ENCODE measurements around the gene CCDC187.

CCDC187 gene

DNA sequence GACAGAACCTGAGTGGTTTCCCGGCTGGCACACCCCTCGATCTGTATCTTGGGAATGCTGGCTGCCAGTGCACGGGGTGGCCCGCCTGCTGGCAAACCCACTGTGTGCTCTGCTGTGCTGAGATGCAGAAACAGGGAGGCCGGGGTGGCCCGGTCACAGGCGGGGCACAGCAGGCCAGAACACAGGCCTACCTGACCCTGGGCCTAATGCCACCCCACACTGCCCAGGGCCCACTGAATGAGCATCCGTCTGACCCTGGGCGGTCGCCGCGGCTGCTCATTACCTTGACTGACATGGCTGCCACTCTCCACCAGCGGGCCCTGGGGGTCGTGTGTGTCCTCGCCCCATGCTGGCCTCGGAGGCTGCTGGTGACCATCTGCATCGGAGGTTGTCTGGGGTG is 44.1 kb downstream of the CCDC187 start:
- DNase-seq (ENCODE audit: low read depth): no peak
- TF ChIP-seq, protein P1, sequence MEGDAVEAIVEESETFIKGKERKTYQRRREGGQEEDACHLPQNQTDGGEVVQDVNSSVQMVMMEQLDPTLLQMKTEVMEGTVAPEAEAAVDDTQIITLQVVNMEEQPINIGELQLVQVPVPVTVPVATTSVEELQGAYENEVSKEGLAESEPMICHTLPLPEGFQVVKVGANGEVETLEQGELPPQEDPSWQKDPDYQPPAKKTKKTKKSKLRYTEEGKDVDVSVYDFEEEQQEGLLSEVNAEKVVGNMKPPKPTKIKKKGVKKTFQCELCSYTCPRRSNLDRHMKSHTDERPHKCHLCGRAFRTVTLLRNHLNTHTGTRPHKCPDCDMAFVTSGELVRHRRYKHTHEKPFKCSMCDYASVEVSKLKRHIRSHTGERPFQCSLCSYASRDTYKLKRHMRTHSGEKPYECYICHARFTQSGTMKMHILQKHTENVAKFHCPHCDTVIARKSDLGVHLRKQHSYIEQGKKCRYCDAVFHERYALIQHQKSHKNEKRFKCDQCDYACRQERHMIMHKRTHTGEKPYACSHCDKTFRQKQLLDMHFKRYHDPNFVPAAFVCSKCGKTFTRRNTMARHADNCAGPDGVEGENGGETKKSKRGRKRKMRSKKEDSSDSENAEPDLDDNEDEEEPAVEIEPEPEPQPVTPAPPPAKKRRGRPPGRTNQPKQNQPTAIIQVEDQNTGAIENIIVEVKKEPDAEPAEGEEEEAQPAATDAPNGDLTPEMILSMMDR (IDR thresholded peaks at IDR 0.05; ENCODE audit: insufficient read depth, low read depth, low read length, missing control alignments): no peak
- no peak overlapping the region for H3K4me3 ChIP-seq (ENCODE audit: low read depth, low read length)

DNA sequence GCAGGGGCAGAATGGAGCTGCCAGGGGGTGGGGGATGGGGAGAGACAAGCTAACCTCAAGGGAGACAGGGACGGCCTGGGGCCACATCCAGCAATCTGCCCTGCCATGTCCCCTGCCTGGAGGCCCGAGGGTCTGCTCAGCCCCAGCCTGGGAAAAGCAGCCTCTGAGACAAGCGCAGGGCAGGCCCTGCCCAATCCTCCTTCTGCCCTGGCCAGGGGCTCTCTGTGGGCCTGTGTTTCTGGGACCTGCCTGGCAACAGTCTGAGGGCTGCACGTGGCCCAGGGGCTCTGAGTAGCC is 44.4 kb downstream of the CCDC187 start:
- DNase-seq (ENCODE audit: low read depth): no peak
- TF ChIP-seq, protein P1 (IDR thresholded peaks at IDR 0.05; ENCODE audit: insufficient read depth, low read depth, low read length, missing control alignments): no peak
- H3K4me3 ChIP-seq (ENCODE audit: low read depth, low read length): no peak overlapping the region

DNA sequence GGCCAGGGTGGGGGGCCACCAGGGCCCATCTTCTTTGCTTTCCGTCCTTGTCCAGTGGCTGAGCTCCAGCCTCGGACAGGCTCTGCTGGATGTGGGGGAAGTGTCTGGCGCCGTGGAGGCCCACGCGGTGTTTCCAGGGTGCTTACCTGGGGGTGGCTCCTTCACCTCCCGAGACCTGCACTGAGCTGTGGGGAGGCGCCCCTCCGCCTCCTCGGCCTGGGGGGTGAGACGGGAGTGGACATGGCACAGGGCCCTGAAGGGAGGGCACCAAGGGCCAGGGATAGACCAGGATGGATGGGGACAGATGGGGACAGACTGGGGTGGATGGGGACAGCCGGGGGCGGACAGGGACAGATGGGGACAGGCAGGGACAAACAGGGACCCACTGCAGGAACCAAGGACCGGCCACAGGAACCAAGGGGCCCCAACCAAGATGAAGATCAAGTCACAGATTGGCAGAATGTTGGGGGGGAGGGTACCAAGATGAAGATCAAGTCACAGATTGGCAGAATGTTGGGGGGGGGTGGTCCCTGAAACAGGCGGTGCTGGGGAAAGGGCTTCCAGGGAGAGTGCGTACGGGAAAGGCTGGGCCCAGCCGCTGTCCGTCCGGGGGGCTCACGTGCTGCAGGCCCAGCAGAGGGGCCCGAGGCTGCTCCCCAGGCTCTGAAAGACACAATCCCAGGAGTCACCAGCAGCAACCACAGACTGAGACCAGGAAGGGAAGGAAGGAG is 44.9 kb downstream of the CCDC187 start:
- TF ChIP-seq, protein P1 (IDR thresholded peaks at IDR 0.05; ENCODE audit: insufficient read depth, low read depth, low read length, missing control alignments): no peak
- H3K4me3 ChIP-seq (ENCODE audit: low read depth, low read length): no peak overlapping the region
- no peak for DNase-seq (ENCODE audit: low read depth)

DNA sequence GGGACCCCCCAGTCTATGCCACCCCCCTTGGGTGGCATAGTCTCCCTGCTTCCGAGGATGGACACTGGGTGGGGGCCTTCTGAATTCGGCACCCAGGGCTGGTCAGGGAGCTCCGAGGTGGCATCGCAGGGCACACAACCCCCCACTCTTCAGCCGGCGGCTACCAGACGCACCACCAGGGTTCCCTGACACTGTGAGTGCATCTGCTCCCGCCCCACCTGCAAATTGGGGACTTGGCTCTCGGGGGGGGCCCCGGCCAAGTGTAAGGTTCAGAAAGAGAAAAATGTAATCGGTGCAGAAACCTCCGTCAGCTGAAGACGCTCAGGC is 45.6 kb downstream of the CCDC187 start:
- DNase-seq (ENCODE audit: low read depth): no peak
- no peak overlapping the region for H3K4me3 ChIP-seq (ENCODE audit: low read depth, low read length)

DNA sequence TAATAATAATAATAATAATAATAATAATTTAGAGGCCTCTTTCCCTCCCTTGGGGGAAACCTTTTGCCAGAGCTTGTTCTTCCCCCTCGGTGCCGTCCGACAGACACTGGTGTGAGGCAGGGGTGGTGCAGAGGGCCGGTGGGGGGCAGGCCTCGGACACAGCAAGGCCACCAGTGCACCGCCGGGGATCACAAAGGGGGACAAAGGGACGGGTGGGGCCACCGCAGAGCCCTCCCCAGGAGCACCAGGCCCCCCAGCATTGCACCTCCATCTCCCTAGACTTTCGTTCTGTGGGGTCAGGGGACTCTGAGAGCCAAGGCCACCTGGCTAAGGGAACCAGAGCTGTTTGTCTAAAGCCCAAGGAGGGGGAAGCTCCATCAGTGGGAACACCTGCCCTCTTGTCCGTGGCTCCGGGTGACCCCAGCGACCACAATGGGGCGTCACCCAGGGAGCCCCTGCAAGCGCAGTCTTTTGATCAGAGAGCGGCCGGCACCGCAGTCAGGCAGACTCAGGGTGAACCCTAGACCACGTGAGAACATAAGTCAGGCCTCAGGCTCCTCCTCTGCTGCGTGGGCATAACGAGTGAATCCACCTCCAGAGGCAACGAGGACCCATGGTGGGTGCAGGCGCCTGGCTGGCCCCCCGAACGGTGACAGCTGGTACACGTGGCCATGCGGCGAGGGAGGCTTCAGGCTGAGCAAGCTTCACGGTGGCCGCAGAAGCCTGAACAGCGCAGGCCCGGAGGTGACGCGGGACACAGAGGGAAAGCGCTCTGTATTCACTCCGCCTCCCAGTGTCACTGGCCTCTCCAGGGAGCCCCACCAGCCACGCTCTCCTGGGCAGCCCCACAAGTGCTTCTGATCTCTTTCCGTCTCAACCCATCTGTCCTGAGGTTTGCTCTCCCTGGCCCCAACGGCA is 46.3 kb downstream of the CCDC187 start:
- H3K4me3 ChIP-seq (ENCODE audit: low read depth, low read length): no peak overlapping the region
- DNase-seq (ENCODE audit: low read depth): no peak
- TF ChIP-seq, protein P1 (IDR thresholded peaks at IDR 0.05; ENCODE audit: insufficient read depth, low read depth, low read length, missing control alignments): no peak

More for the DNA sequence above, 45.6 kb downstream of the CCDC187 start:
- TF ChIP-seq, protein P1 (IDR thresholded peaks at IDR 0.05; ENCODE audit: insufficient read depth, low read depth, low read length, missing control alignments): no peak

- no peak for DNase-seq (ENCODE audit: low read depth)
- TF ChIP-seq, protein P1 (IDR thresholded peaks at IDR 0.05; ENCODE audit: insufficient read depth, low read depth, low read length, missing control alignments): no peak
These were observed 47.7 kb downstream of the CCDC187 start for GRCh38 chr9:136255896-136256890.

More at GRCh38 chr9:136255896-136256890, 47.7 kb downstream of the CCDC187 start:
- no peak overlapping the region for H3K4me3 ChIP-seq (ENCODE audit: low read depth, low read length)
